Tibial nerve (tissue), 4 donors: ENCODE data around the gene FAM9B.

Experiments
- CTCF ChIP-seq, 5 experiments: fragments of 200-600 bp in 3 of 5; fragments of 450-650 bp in 2 of 5; sonication (generic) in 3 of 5; IDR thresholded peaks; one replicate each; pipeline ENCODE4 v1.5.1; 2016 to 2019; ENCODE audit warnings: antibody characterized with exemption in 5 of 5, mild to moderate bottlenecking in 3 of 5, moderate library complexity in 2 of 5
- EP300 ChIP-seq, 2 donors: sonication (generic); formaldehyde crosslinking; IDR thresholded peaks; one replicate each; pipeline ENCODE4 v1.6.1; 2017; ENCODE audit warnings: antibody characterized with exemption in 2 of 2, mild to moderate bottlenecking in 1 of 2
- POLR2A ChIP-seq, 2 donors: fragments of 450-650 bp; IDR thresholded peaks; one replicate each; pipeline ENCODE4 v1.6.1; 2017; ENCODE audit warnings: antibody characterized with exemption in 2 of 2, mild to moderate bottlenecking in 2 of 2, moderate library complexity in 2 of 2

GRCh38 chrX:8988446-8988845, 45.5 kb downstream of the FAM9B start:
- TF ChIP-seq CTCF (IDR thresholded peaks at IDR 0.05) (no peak), EP300 (IDR thresholded peaks at IDR 0.05) (no peak), POLR2A (IDR thresholded peaks at IDR 0.05) (no peak)
